Measurements from ENCODE around the gene ADARB1. TPM values are rescaled to one million over a fixed set of nuclear protein-coding genes. Genes with fewer than 3 reads are reported as not detected.

Gene ADARB1
- total RNA-seq, 3 donors from 2014 or later (not counting 1 experiment from before 2014, with no cell fraction given), result 20.7 to 28.0 (median 26.6) TPM

GRCh38 chr21:45039317-45040156 is 34.8 kb upstream of the ADARB1 start:
- intact Hi-C loops (cut with micrococcal nuclease), result no loop called here
- Histone ChIP-seq H3K27me3 (ENCODE audit: control insufficient read depth, insufficient read depth, low read length) (no peaks in the 10 kb centered on the region), H3K9me3 (ENCODE audit: control insufficient read depth, insufficient read depth, low read length) (peaks cover 10% of the 10 kb centered on the region), H3K4me1 (ENCODE audit: control insufficient read depth, insufficient read depth, low read length) (no peaks in the 10 kb centered on the region), H3K4me3 (ENCODE audit: low read length) (no peak overlapping the region), H3K36me3 (ENCODE audit: control insufficient read depth, insufficient read depth, low read length) (no peaks in the 10 kb centered on the region), H3K27ac (ENCODE audit: low read length) (no peak overlapping the region)
- WGBS (ENCODE audit: insufficient coverage), result 80% methylated on average over 3 of the region's 3 CpGs
- Mint-ChIP-seq H3K27ac (no peak overlapping the region), H3K4me1 (no peaks in the 10 kb centered on the region), H3K9me3 (peaks cover 2 to 6% of the 10 kb centered on the region in 2 donors), H3K4me3 (no peak overlapping the region), H3K27me3 (ENCODE audit: low read depth in 2 of 2) (peaks cover 9 to 15% of the 10 kb centered on the region in 2 donors), H3K36me3 (peaks cover 8% of the 10 kb centered on the region)
- DNase-seq (no peak), ATAC-seq (no peak)
- no peak for TF ChIP-seq CTCF (IDR thresholded peaks at IDR 0.05)

GRCh38 chr21:45040157-45040711 is 34.1 kb upstream of the ADARB1 start:
- intact Hi-C loops (cut with micrococcal nuclease), result no loop called here
- no peak for ATAC-seq
- TF ChIP-seq CTCF (IDR thresholded peaks at IDR 0.05), result no peak
- H3K27me3 ChIP-seq (ENCODE audit: control insufficient read depth, insufficient read depth, low read length), result no peaks in the 10 kb centered on the region
- H3K27ac Mint-ChIP-seq, result no peak overlapping the region
- H3K27ac ChIP-seq (ENCODE audit: low read length), result no peak overlapping the region
- peaks cover 16 to 21% of the 10 kb centered on the region in 2 donors for H3K27me3 Mint-ChIP-seq (ENCODE audit: low read depth in 2 of 2)
- H3K4me1 Mint-ChIP-seq, result no peaks in the 10 kb centered on the region
- 93% methylated on average over 9 of the region's 9 CpGs for WGBS (ENCODE audit: insufficient coverage)
- peaks cover 2 to 6% of the 10 kb centered on the region in 2 donors for H3K9me3 Mint-ChIP-seq
- no peaks in the 10 kb centered on the region for H3K36me3 ChIP-seq (ENCODE audit: control insufficient read depth, insufficient read depth, low read length)
- no peak overlapping the region for H3K4me3 ChIP-seq (ENCODE audit: low read length)
- H3K9me3 ChIP-seq (ENCODE audit: control insufficient read depth, insufficient read depth, low read length), result peaks cover 10% of the 10 kb centered on the region
- DNase-seq, result no peak
- H3K4me3 Mint-ChIP-seq, result no peak overlapping the region
- H3K36me3 Mint-ChIP-seq, result peaks cover 8% of the 10 kb centered on the region
- H3K4me1 ChIP-seq (ENCODE audit: control insufficient read depth, insufficient read depth, low read length), result no peaks in the 10 kb centered on the region

- no peak overlapping the region for H3K27ac ChIP-seq (ENCODE audit: low read length)
- Mint-ChIP-seq H3K9me3 (peaks cover 2 to 6% of the 10 kb centered on the region in 2 donors), H3K36me3 (peaks cover 5% of the 10 kb centered on the region), H3K4me3 (no peak overlapping the region), H3K27me3 (ENCODE audit: low read depth in 2 of 2) (peaks cover 21% of the 10 kb centered on the region in 2 donors), H3K4me1 (no peaks in the 10 kb centered on the region), H3K27ac (no peak overlapping the region)
- no peaks in the 10 kb centered on the region for H3K4me1 ChIP-seq (ENCODE audit: control insufficient read depth, insufficient read depth, low read length)
- peaks cover 10% of the 10 kb centered on the region for H3K9me3 ChIP-seq (ENCODE audit: control insufficient read depth, insufficient read depth, low read length)
- H3K4me3 ChIP-seq (ENCODE audit: low read length), result no peak overlapping the region
- no peak for TF ChIP-seq CTCF (IDR thresholded peaks at IDR 0.05)
- intact Hi-C loops (cut with micrococcal nuclease), result no loop called here
- WGBS (ENCODE audit: insufficient coverage), result 93% methylated on average over 15 of the region's 15 CpGs
- H3K36me3 ChIP-seq (ENCODE audit: control insufficient read depth, insufficient read depth, low read length), result no peaks in the 10 kb centered on the region
- ATAC-seq, result no peak
- DNase-seq, result no peak
- H3K27me3 ChIP-seq (ENCODE audit: control insufficient read depth, insufficient read depth, low read length), result no peaks in the 10 kb centered on the region
Measured at GRCh38 chr21:45040739-45041138, 33.6 kb upstream of the ADARB1 start.
